Coronary artery (tissue), 2 donors: ENCODE data around the gene RND3.

ENCODE experiments used
- DNase-seq: peaks from one replicate; pipeline ENCODE4 v3.0.0-alpha.2; 2017; ENCODE audit warnings: low spot score
- H3K27ac ChIP-seq, 2 donors: fragments of 200-600 bp; sonication (generic); one replicate each; pipeline ENCODE4 v1.5.1; 2016 to 2019
- H3K4me3 ChIP-seq: fragments of 200-600 bp; sonication (generic); 2 replicates; pipeline ENCODE4 v1.5.1; 2016; ENCODE audit warnings: mild to moderate bottlenecking, moderate library complexity
- TF ChIP-seq, protein P1 (sequence below): fragments of 200-600 bp; sonication (generic); IDR thresholded peaks from one replicate; pipeline ENCODE4 v1.5.1; 2019; ENCODE audit warnings: antibody characterized with exemption

The RND3 gene

GRCh38 chr2:150470435-150470834, 17.0 kb downstream of the RND3 start:
- TF ChIP-seq, protein P1, sequence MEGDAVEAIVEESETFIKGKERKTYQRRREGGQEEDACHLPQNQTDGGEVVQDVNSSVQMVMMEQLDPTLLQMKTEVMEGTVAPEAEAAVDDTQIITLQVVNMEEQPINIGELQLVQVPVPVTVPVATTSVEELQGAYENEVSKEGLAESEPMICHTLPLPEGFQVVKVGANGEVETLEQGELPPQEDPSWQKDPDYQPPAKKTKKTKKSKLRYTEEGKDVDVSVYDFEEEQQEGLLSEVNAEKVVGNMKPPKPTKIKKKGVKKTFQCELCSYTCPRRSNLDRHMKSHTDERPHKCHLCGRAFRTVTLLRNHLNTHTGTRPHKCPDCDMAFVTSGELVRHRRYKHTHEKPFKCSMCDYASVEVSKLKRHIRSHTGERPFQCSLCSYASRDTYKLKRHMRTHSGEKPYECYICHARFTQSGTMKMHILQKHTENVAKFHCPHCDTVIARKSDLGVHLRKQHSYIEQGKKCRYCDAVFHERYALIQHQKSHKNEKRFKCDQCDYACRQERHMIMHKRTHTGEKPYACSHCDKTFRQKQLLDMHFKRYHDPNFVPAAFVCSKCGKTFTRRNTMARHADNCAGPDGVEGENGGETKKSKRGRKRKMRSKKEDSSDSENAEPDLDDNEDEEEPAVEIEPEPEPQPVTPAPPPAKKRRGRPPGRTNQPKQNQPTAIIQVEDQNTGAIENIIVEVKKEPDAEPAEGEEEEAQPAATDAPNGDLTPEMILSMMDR = no peak
- no peak overlapping the region for H3K27ac ChIP-seq
- no peak for DNase-seq
- no peak overlapping the region for H3K4me3 ChIP-seq

DNA sequence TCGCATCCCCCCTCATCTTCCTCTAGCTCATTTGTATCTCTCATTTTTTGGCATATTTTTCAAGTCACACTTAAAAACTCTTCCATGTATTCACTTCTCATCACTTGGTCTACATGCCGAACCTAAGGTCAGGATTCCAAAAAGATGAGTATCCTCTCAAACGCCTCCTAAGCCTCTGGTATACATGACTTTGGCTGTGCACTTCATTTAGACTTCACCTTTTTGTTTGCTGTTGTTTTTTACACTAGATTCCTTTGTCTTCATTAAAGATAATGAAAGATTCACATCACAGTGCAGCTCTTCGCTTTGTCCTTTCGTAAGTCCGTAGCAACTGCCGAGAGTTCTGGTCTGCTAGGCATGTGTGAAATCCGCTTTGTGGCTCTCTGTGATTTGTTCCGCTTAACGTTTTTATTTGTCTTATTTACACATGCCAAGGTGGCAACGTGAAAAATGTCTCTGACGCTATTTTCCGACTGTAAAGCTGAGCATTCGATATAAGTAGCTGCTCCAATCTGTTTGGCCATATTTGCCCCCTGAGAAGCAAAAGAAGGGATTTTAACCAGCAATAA, 17.7 kb downstream of the RND3 start:
- no peak for DNase-seq
- Histone ChIP-seq H3K27ac (no peak overlapping the region), H3K4me3 (no peak overlapping the region)
- TF ChIP-seq, protein P1 = no peak

- DNase-seq = no peak
- TF ChIP-seq, protein P1 = no peak
- H3K4me3 ChIP-seq = no peak overlapping the region
- H3K27ac ChIP-seq = peak overlapping the region; percentile 0 to 51
These were observed 19.0 kb downstream of the RND3 start for GRCh38 chr2:150468350-150468960.

GRCh38 chr2:150467621-150467963, 19.9 kb downstream of the RND3 start:
- no peak for DNase-seq
- no peak overlapping the region for H3K4me3 ChIP-seq
- peak overlapping the region; percentile 51 to 82 for H3K27ac ChIP-seq
- TF ChIP-seq, protein P1 = no peak

- H3K4me3 ChIP-seq = peak overlapping the region; percentile 19
- H3K27ac ChIP-seq = peak overlapping the region; percentile 51 to 82
- TF ChIP-seq, protein P1 = no peak
- DNase-seq = no peak
These were observed 20.5 kb downstream of the RND3 start for GRCh38 chr2:150466741-150467620.

DNA sequence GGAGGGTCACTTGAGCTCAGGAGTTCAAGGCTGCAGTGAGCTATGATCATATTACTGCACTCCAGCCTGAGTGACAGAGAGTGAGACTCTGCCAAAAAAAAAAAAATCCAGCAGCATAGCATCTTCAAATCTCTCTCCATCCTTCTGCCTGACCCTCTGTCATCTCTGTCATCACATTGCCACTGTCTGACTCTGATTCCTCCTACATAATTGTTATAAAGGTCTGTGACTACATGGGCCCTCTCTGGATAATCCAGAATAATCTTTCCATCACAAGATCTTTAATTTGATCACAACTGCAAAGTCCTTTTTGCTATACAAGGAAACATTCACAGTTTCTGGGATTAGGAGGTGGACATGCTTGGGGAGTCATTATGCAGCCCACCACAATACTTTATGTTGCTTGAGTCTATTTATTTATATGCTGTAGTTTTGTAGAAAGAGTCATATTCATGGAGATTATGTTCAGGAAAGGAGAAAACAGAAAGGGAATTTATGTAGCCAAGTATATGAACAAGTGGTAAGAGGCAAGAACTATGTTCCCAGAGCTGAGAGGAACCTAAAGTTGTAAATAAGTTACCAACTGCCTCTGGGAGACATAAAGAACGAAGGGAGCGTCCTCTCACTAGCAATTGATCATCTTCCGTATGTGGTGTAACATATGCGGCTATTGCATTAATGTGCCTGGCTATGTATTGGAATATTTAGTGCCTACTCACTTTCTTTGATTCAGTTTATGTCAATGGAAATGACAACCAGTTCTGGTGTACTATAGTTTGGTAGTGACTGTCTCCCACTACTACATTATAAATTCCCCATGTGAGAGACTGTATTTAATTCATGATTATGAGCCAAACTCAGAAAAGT, 21.5 kb downstream of the RND3 start:
- H3K4me3 ChIP-seq = no peak overlapping the region
- peak overlapping the region; percentile 51 to 74 for H3K27ac ChIP-seq
- no peak for DNase-seq
- TF ChIP-seq, protein P1 = no peak
